Measurements from ENCODE around the gene FLT1.

FLT1 gene

GRCh38 chr13:28347456-28348371 lies 147.2 kb downstream of the FLT1 start:
- Histone ChIP-seq H3K9me3 (ENCODE audit: control insufficient read depth in 1 of 2, low read length in 2 of 2) (no peaks in the 10 kb centered on the region), H3K27ac (ENCODE audit: low read length) (no peak overlapping the region), H3K4me3 (ENCODE audit: low read depth in 1 of 2, low read length in 2 of 2) (no peak overlapping the region), H3K27me3 (ENCODE audit: low read depth, low read length) (peaks cover 4% of the 10 kb centered on the region), H3K36me3 (ENCODE audit: control insufficient read depth in 1 of 2, insufficient read depth in 2 of 2, low read length in 2 of 2) (no peaks in the 10 kb centered on the region), H3K4me1 (ENCODE audit: control insufficient read depth in 1 of 2, insufficient read depth in 2 of 2, low read length in 2 of 2) (no peaks in the 10 kb centered on the region)

GRCh38 chr13:28346154-28346553 lies 148.8 kb downstream of the FLT1 start:
- Histone ChIP-seq H3K27ac (ENCODE audit: low read length) (no peak overlapping the region), H3K9me3 (ENCODE audit: control insufficient read depth in 1 of 2, low read length in 2 of 2) (no peaks in the 10 kb centered on the region), H3K36me3 (ENCODE audit: control insufficient read depth in 1 of 2, insufficient read depth in 2 of 2, low read length in 2 of 2) (no peaks in the 10 kb centered on the region), H3K27me3 (ENCODE audit: low read depth, low read length) (peaks cover 4% of the 10 kb centered on the region), H3K4me3 (ENCODE audit: low read depth in 1 of 2, low read length in 2 of 2) (no peak overlapping the region), H3K4me1 (ENCODE audit: control insufficient read depth in 1 of 2, insufficient read depth in 2 of 2, low read length in 2 of 2) (no peaks in the 10 kb centered on the region)

- H3K36me3 ChIP-seq (ENCODE audit: control insufficient read depth in 1 of 2, insufficient read depth in 2 of 2, low read length in 2 of 2): no peaks in the 10 kb centered on the region
- H3K9me3 ChIP-seq (ENCODE audit: control insufficient read depth in 1 of 2, low read length in 2 of 2): no peaks in the 10 kb centered on the region
- peaks cover 0 to under 1% of the 10 kb centered on the region in 2 donors for H3K4me1 ChIP-seq (ENCODE audit: control insufficient read depth in 1 of 2, insufficient read depth in 2 of 2, low read length in 2 of 2)
- peaks cover 4% of the 10 kb centered on the region for H3K27me3 ChIP-seq (ENCODE audit: low read depth, low read length)
- H3K27ac ChIP-seq (ENCODE audit: low read length): no peak overlapping the region
- no peak overlapping the region for H3K4me3 ChIP-seq (ENCODE audit: low read depth in 1 of 2, low read length in 2 of 2)
Observed at GRCh38 chr13:28344163-28344562, 150.8 kb downstream of the FLT1 start.

GRCh38 chr13:28342251-28342650 lies 152.7 kb downstream of the FLT1 start:
- H3K9me3 ChIP-seq (ENCODE audit: control insufficient read depth in 1 of 2, low read length in 2 of 2): no peaks in the 10 kb centered on the region
- no peak overlapping the region for H3K4me3 ChIP-seq (ENCODE audit: low read depth in 1 of 2, low read length in 2 of 2)
- H3K36me3 ChIP-seq (ENCODE audit: control insufficient read depth in 1 of 2, insufficient read depth in 2 of 2, low read length in 2 of 2): no peaks in the 10 kb centered on the region
- H3K27ac ChIP-seq (ENCODE audit: low read length): no peak overlapping the region
- peaks cover 4% of the 10 kb centered on the region for H3K27me3 ChIP-seq (ENCODE audit: low read depth, low read length)
- H3K4me1 ChIP-seq (ENCODE audit: control insufficient read depth in 1 of 2, insufficient read depth in 2 of 2, low read length in 2 of 2): peaks cover 7 to 17% of the 10 kb centered on the region in 2 donors

GRCh38 chr13:28340272-28340793 lies 154.6 kb downstream of the FLT1 start:
- Histone ChIP-seq H3K9me3 (ENCODE audit: control insufficient read depth in 1 of 2, low read length in 2 of 2) (no peaks in the 10 kb centered on the region), H3K27ac (ENCODE audit: low read length) (no peak overlapping the region), H3K27me3 (ENCODE audit: low read depth, low read length) (no peaks in the 10 kb centered on the region), H3K4me1 (ENCODE audit: control insufficient read depth in 1 of 2, insufficient read depth in 2 of 2, low read length in 2 of 2) (peaks cover 9 to 20% of the 10 kb centered on the region in 2 donors), H3K36me3 (ENCODE audit: control insufficient read depth in 1 of 2, insufficient read depth in 2 of 2, low read length in 2 of 2) (no peaks in the 10 kb centered on the region), H3K4me3 (ENCODE audit: low read depth in 1 of 2, low read length in 2 of 2) (no peak overlapping the region)

- Histone ChIP-seq H3K9me3 (ENCODE audit: control insufficient read depth in 1 of 2, low read length in 2 of 2) (no peaks in the 10 kb centered on the region), H3K4me1 (ENCODE audit: control insufficient read depth in 1 of 2, insufficient read depth in 2 of 2, low read length in 2 of 2) (peaks cover 9 to 20% of the 10 kb centered on the region in 2 donors), H3K36me3 (ENCODE audit: control insufficient read depth in 1 of 2, insufficient read depth in 2 of 2, low read length in 2 of 2) (no peaks in the 10 kb centered on the region), H3K27me3 (ENCODE audit: low read depth, low read length) (no peaks in the 10 kb centered on the region), H3K4me3 (ENCODE audit: low read depth in 1 of 2, low read length in 2 of 2) (no peak overlapping the region), H3K27ac (ENCODE audit: low read length) (no peak overlapping the region)
Observed at GRCh38 chr13:28339419-28339818, 155.5 kb downstream of the FLT1 start.

GRCh38 chr13:28338742-28339141 lies 156.2 kb downstream of the FLT1 start:
- no peaks in the 10 kb centered on the region for H3K9me3 ChIP-seq (ENCODE audit: control insufficient read depth in 1 of 2, low read length in 2 of 2)
- no peak overlapping the region for H3K4me3 ChIP-seq (ENCODE audit: low read depth in 1 of 2, low read length in 2 of 2)
- H3K27ac ChIP-seq (ENCODE audit: low read length): no peak overlapping the region
- H3K36me3 ChIP-seq (ENCODE audit: control insufficient read depth in 1 of 2, insufficient read depth in 2 of 2, low read length in 2 of 2): no peaks in the 10 kb centered on the region
- H3K27me3 ChIP-seq (ENCODE audit: low read depth, low read length): no peaks in the 10 kb centered on the region
- H3K4me1 ChIP-seq (ENCODE audit: control insufficient read depth in 1 of 2, insufficient read depth in 2 of 2, low read length in 2 of 2): peaks cover 9 to 20% of the 10 kb centered on the region in 2 donors

- Histone ChIP-seq H3K36me3 (ENCODE audit: control insufficient read depth in 1 of 2, insufficient read depth in 2 of 2, low read length in 2 of 2) (no peaks in the 10 kb centered on the region), H3K27me3 (ENCODE audit: low read depth, low read length) (no peaks in the 10 kb centered on the region), H3K4me1 (ENCODE audit: control insufficient read depth in 1 of 2, insufficient read depth in 2 of 2, low read length in 2 of 2) (peaks cover 9 to 20% of the 10 kb centered on the region in 2 donors), H3K27ac (ENCODE audit: low read length) (no peak overlapping the region), H3K9me3 (ENCODE audit: control insufficient read depth in 1 of 2, low read length in 2 of 2) (no peaks in the 10 kb centered on the region), H3K4me3 (ENCODE audit: low read depth in 1 of 2, low read length in 2 of 2) (peak overlapping the region; percentile 2 to 4)
Observed at GRCh38 chr13:28338006-28338574, 156.8 kb downstream of the FLT1 start.

GRCh38 chr13:28337166-28338005 lies 157.5 kb downstream of the FLT1 start:
- peaks cover 9 to 20% of the 10 kb centered on the region in 2 donors for H3K4me1 ChIP-seq (ENCODE audit: control insufficient read depth in 1 of 2, insufficient read depth in 2 of 2, low read length in 2 of 2)
- H3K27ac ChIP-seq (ENCODE audit: low read length): no peak overlapping the region
- no peaks in the 10 kb centered on the region for H3K36me3 ChIP-seq (ENCODE audit: control insufficient read depth in 1 of 2, insufficient read depth in 2 of 2, low read length in 2 of 2)
- H3K9me3 ChIP-seq (ENCODE audit: control insufficient read depth in 1 of 2, low read length in 2 of 2): no peaks in the 10 kb centered on the region
- H3K27me3 ChIP-seq (ENCODE audit: low read depth, low read length): no peaks in the 10 kb centered on the region
- H3K4me3 ChIP-seq (ENCODE audit: low read depth in 1 of 2, low read length in 2 of 2): peak overlapping the region in 1 of 2 donors; percentile 2

GRCh38 chr13:28336193-28336657 lies 158.7 kb downstream of the FLT1 start:
- no peaks in the 10 kb centered on the region for H3K9me3 ChIP-seq (ENCODE audit: control insufficient read depth in 1 of 2, low read length in 2 of 2)
- H3K36me3 ChIP-seq (ENCODE audit: control insufficient read depth in 1 of 2, insufficient read depth in 2 of 2, low read length in 2 of 2): no peaks in the 10 kb centered on the region
- H3K27me3 ChIP-seq (ENCODE audit: low read depth, low read length): no peaks in the 10 kb centered on the region
- H3K4me3 ChIP-seq (ENCODE audit: low read depth in 1 of 2, low read length in 2 of 2): no peak overlapping the region
- H3K4me1 ChIP-seq (ENCODE audit: control insufficient read depth in 1 of 2, insufficient read depth in 2 of 2, low read length in 2 of 2): peaks cover 9 to 20% of the 10 kb centered on the region in 2 donors
- no peak overlapping the region for H3K27ac ChIP-seq (ENCODE audit: low read length)
